ENCODE measurements around the gene BCL2L1. TPM values are rescaled to one million over a fixed set of nuclear protein-coding genes. Genes with fewer than 3 reads are reported as not detected.

The BCL2L1 gene
- total and polyA plus RNA-seq, 2 experiments from 2014 or later = 42.4 to 110 TPM

DNA sequence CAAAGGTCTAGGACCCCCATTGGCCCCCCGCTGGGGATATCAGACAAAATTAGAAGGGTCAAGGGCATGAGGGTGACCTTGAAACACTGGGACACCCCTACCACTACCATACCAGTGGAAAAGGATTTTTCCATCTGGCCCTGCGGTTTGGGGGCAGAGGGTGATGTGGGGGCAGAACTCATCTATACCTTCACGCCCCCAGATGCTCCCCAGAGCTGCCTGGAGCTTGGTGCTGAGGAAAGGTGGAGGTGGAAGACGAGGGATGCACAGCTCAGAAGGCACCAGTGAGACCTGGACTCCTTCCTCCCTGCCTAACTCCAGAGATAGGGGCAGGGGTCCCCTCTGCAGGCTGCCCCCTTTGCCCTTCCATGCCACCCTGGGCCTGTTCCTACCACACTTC is 83.9 kb downstream of the BCL2L1 start:
- Mint-ChIP-seq H3K36me3 (ENCODE audit: low read depth) (no peaks in the 10 kb centered on the region), H3K4me1 (peaks cover 3% of the 10 kb centered on the region; the same call in 1 of the 3 replicates), H3K4me3 (no peak overlapping the region), H3K9me3 (no peaks in the 10 kb centered on the region), H3K27me3 (ENCODE audit: insufficient read depth, low read depth, poor library complexity) (peaks cover 14% of the 10 kb centered on the region), H3K27ac (no peak overlapping the region)
- TF ChIP-seq POLR2AphosphoS5 (IDR thresholded peaks at IDR 0.05; ENCODE audit: low read depth) = no peak
- no peak for TF ChIP-seq NANOG (IDR thresholded peaks at IDR 0.05; ENCODE audit: borderline replicate concordance)
- H3K4me3 ChIP-seq = no peak overlapping the region
- peaks cover 13% of the 10 kb centered on the region for H3F3A ChIP-seq (replicated peaks; ENCODE audit: low read depth)
- H3K9me2 ChIP-seq (ENCODE audit: insufficient read depth) = no peaks in the 10 kb centered on the region
- peaks cover 9% of the 10 kb centered on the region for H3K27me3 ChIP-seq (ENCODE audit: insufficient read depth)
- no peaks in the 10 kb centered on the region for H3K36me3 ChIP-seq (ENCODE audit: insufficient read depth)
- no peak overlapping the region for H3K4me2 ChIP-seq
- peaks cover 9% of the 10 kb centered on the region for H3K4me1 ChIP-seq (ENCODE audit: insufficient read depth)
- peak overlapping the region; percentile 28; the same call in 1 of the 2 replicates for H2AFZ ChIP-seq
- H4K20me1 ChIP-seq (replicated peaks; ENCODE audit: insufficient read depth) = no peaks in the 10 kb centered on the region; the same call in 1 of the 2 replicates
- no peak overlapping the region for H3K27ac ChIP-seq (ENCODE audit: low read depth)
- DNase-seq (ENCODE audit: low spot score) (no peak), ATAC-seq (no peak)
- no peaks in the 10 kb centered on the region for H3K79me2 ChIP-seq (replicated peaks; ENCODE audit: insufficient read depth)

DNA sequence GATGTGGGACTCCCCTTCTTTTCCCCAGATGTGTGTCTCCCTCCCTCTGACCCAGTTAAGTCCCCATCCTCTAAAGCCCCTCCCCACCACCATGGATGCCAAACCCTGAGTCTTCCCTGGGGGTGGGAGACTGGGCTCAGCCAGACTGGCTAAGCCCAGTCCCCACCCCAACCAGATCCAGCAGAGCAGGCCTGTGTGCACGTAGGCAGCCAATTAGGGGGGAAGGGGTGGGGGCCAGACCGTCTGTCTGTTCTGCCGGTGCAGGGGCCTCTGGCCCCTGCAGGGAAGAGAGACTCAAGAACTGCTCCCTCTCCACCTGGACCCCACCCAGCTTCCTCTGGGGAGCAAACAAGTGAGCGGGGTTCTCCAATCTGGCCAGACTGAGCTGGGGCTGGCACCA is 84.4 kb downstream of the BCL2L1 start:
- peak overlapping the region; percentile 99 for H2AFZ ChIP-seq
- peak overlapping the region; percentile 50 for H3K4me3 ChIP-seq
- Mint-ChIP-seq H3K9me3 (no peaks in the 10 kb centered on the region), H3K4me3 (no peak overlapping the region), H3K36me3 (ENCODE audit: low read depth) (no peaks in the 10 kb centered on the region), H3K27me3 (ENCODE audit: insufficient read depth, low read depth, poor library complexity) (peaks cover 13% of the 10 kb centered on the region), H3K4me1 (peaks cover 3% of the 10 kb centered on the region; the same call in 1 of the 3 replicates), H3K27ac (no peak overlapping the region)
- H3K27me3 ChIP-seq (ENCODE audit: insufficient read depth) = peaks cover 9% of the 10 kb centered on the region
- H4K20me1 ChIP-seq (replicated peaks; ENCODE audit: insufficient read depth) = no peaks in the 10 kb centered on the region; the same call in 1 of the 2 replicates
- DNase-seq (ENCODE audit: low spot score) (no peak), ATAC-seq (peak; percentile 12)
- peaks cover 9% of the 10 kb centered on the region for H3K4me1 ChIP-seq (ENCODE audit: insufficient read depth)
- peak overlapping the region; percentile 76 for H3K4me2 ChIP-seq
- H3K36me3 ChIP-seq (ENCODE audit: insufficient read depth) = no peaks in the 10 kb centered on the region
- H3K79me2 ChIP-seq (replicated peaks; ENCODE audit: insufficient read depth) = no peaks in the 10 kb centered on the region
- peaks cover 15% of the 10 kb centered on the region for H3F3A ChIP-seq (replicated peaks; ENCODE audit: low read depth)
- no peak for TF ChIP-seq EZH2 (IDR thresholded peaks at IDR 0.05; ENCODE audit: low read depth, unreplicated experiment)
- H3K27ac ChIP-seq (ENCODE audit: low read depth) = no peak overlapping the region
- no peaks in the 10 kb centered on the region for H3K9me2 ChIP-seq (ENCODE audit: insufficient read depth)

DNA sequence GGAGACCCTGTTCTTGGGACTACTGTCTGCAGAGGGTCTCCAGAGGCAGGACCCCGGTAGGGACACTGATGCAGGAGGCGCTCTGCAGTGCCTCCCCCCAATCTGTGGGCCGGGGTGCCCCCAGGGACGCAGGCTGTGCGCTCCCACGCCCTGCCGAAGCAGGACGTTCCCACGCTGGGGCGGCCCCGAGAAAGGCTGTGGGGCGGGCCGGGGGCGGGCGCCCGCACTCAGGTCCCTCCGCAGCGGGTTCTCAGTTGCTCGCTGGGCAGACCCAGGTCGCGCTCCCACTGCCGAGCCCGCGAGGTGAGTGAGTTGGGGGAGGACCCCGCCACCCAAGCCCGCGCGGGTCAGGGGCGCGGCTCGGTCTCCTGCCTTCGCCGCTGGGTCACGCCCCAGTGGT is 85.0 kb downstream of the BCL2L1 start, which contains the start of gene COX4I2:
TSS of gene COX4I2 (plus strand) at position 253 of the 400 bp plus-strand sequence. CDS start 1,106 bp downstream, outside the sequence.
- Histone ChIP-seq H3K79me2 (replicated peaks; ENCODE audit: insufficient read depth) (no peaks in the 10 kb centered on the region), H2AFZ (peak within 1 kb of the TSS; percentile 99), H4K20me1 (replicated peaks; ENCODE audit: insufficient read depth) (no peaks in the 10 kb centered on the region; the same call in 1 of the 2 replicates), H3K36me3 (ENCODE audit: insufficient read depth) (no peaks in the 10 kb centered on the region), H3K4me1 (ENCODE audit: insufficient read depth) (peaks cover 9% of the 10 kb centered on the region), H3K4me3 (peak within 1 kb of the TSS; percentile 50), H3K4me2 (peak within 1 kb of the TSS; percentile 76), H3K27ac (ENCODE audit: low read depth) (no peak within 1 kb of the TSS), H3K27me3 (ENCODE audit: insufficient read depth) (peaks cover 9% of the 10 kb centered on the region), H3K9me2 (ENCODE audit: insufficient read depth) (no peaks in the 10 kb centered on the region), H3F3A (replicated peaks; ENCODE audit: low read depth) (peaks cover 11% of the 10 kb centered on the region)
- no peaks in the 10 kb centered on the region for H3K36me3 Mint-ChIP-seq (ENCODE audit: low read depth)
- H3K4me3 Mint-ChIP-seq = no peak within 1 kb of the TSS
- H3K4me1 Mint-ChIP-seq = peaks cover 3% of the 10 kb centered on the region; the same call in 1 of the 3 replicates
- ATAC-seq = peak; percentile 67
- H3K9me3 Mint-ChIP-seq = no peaks in the 10 kb centered on the region
- DNase-seq (ENCODE audit: low spot score) = peak; percentile 66
- H3K27ac Mint-ChIP-seq = no peak within 1 kb of the TSS
- H3K27me3 Mint-ChIP-seq (ENCODE audit: insufficient read depth, low read depth, poor library complexity) = peaks cover 13% of the 10 kb centered on the region
- no peak for TF ChIP-seq ZNF331 (CRISPR knock-in tag; IDR thresholded peaks at IDR 0.05; ENCODE audit: low read depth)
- TF ChIP-seq, protein P1, sequence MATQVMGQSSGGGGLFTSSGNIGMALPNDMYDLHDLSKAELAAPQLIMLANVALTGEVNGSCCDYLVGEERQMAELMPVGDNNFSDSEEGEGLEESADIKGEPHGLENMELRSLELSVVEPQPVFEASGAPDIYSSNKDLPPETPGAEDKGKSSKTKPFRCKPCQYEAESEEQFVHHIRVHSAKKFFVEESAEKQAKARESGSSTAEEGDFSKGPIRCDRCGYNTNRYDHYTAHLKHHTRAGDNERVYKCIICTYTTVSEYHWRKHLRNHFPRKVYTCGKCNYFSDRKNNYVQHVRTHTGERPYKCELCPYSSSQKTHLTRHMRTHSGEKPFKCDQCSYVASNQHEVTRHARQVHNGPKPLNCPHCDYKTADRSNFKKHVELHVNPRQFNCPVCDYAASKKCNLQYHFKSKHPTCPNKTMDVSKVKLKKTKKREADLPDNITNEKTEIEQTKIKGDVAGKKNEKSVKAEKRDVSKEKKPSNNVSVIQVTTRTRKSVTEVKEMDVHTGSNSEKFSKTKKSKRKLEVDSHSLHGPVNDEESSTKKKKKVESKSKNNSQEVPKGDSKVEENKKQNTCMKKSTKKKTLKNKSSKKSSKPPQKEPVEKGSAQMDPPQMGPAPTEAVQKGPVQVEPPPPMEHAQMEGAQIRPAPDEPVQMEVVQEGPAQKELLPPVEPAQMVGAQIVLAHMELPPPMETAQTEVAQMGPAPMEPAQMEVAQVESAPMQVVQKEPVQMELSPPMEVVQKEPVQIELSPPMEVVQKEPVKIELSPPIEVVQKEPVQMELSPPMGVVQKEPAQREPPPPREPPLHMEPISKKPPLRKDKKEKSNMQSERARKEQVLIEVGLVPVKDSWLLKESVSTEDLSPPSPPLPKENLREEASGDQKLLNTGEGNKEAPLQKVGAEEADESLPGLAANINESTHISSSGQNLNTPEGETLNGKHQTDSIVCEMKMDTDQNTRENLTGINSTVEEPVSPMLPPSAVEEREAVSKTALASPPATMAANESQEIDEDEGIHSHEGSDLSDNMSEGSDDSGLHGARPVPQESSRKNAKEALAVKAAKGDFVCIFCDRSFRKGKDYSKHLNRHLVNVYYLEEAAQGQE (IDR thresholded peaks at IDR 0.05; ENCODE audit: unreplicated experiment) = no peak
- no peak for TF ChIP-seq CREB1 (CRISPR knock-in tag; IDR thresholded peaks at IDR 0.05; ENCODE audit: low read depth)
- TF ChIP-seq, protein P2, sequence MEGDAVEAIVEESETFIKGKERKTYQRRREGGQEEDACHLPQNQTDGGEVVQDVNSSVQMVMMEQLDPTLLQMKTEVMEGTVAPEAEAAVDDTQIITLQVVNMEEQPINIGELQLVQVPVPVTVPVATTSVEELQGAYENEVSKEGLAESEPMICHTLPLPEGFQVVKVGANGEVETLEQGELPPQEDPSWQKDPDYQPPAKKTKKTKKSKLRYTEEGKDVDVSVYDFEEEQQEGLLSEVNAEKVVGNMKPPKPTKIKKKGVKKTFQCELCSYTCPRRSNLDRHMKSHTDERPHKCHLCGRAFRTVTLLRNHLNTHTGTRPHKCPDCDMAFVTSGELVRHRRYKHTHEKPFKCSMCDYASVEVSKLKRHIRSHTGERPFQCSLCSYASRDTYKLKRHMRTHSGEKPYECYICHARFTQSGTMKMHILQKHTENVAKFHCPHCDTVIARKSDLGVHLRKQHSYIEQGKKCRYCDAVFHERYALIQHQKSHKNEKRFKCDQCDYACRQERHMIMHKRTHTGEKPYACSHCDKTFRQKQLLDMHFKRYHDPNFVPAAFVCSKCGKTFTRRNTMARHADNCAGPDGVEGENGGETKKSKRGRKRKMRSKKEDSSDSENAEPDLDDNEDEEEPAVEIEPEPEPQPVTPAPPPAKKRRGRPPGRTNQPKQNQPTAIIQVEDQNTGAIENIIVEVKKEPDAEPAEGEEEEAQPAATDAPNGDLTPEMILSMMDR (conservative IDR thresholded peaks at IDR 0.05; ENCODE audit: low read depth in 2 of 2) = no peak
- TF ChIP-seq JUNB (IDR thresholded peaks at IDR 0.05; ENCODE audit: unreplicated experiment) = no peak
- no peak for TF ChIP-seq EZH2phosphoT487 (IDR thresholded peaks at IDR 0.05; ENCODE audit: unreplicated experiment)
- no peak for TF ChIP-seq EZH2 (IDR thresholded peaks at IDR 0.05; ENCODE audit: low read depth, unreplicated experiment)
- TF ChIP-seq POLR2AphosphoS5 (IDR thresholded peaks at IDR 0.05; ENCODE audit: low read depth) = no peak
- no peak for TF ChIP-seq ZNF114 (CRISPR knock-in tag; IDR thresholded peaks at IDR 0.05)

Measured in GM23338 (cell line).